Occipital lobe (tissue), 2 donors: ENCODE measurements around the gene NCOA3. TPM values are rescaled to one million over a fixed set of nuclear protein-coding genes. Genes with fewer than 3 reads are reported as not detected.

Source experiments
- DNase-seq: peaks from one replicate; lab custom pipeline; 2025; lab: John Stamatoyannopoulos, UW
- total RNA-seq: library from RNA; depleted of rRNA; stranded (reverse); fragments of >200 nt; gene quantifications from one replicate; pipeline ENCODE4 v1.2.3, GENCODE V29; 2014

Gene NCOA3
- total RNA-seq, 1 donor from 2014 or later = 53.2 TPM

GRCh38 chr20:47677635-47678453, 176.2 kb downstream of the NCOA3 start:
- no peak for DNase-seq

- DNase-seq = no peak
Observed at GRCh38 chr20:47678536-47678935, 176.8 kb downstream of the NCOA3 start.

- no peak for DNase-seq
Observed at GRCh38 chr20:47679462-47679861, 177.8 kb downstream of the NCOA3 start.

- no peak for DNase-seq
Observed at GRCh38 chr20:47680804-47681529, 179.3 kb downstream of the NCOA3 start.

- DNase-seq = no peak
Observed at GRCh38 chr20:47682028-47682783, 180.5 kb downstream of the NCOA3 start.

GRCh38 chr20:47682916-47683315, 181.2 kb downstream of the NCOA3 start:
- no peak for DNase-seq

GRCh38 chr20:47684306-47685080, 182.8 kb downstream of the NCOA3 start:
- no peak for DNase-seq

- DNase-seq = no peak
Observed at GRCh38 chr20:47686545-47686944, 184.9 kb downstream of the NCOA3 start.

- DNase-seq = no peak
Observed at GRCh38 chr20:47687095-47687987, 185.7 kb downstream of the NCOA3 start.

- no peak for DNase-seq
Observed at GRCh38 chr20:47688385-47689381, 187.0 kb downstream of the NCOA3 start.

GRCh38 chr20:47689731-47690130, 188.0 kb downstream of the NCOA3 start:
- DNase-seq = no peak

- DNase-seq = no peak
Observed at GRCh38 chr20:47691625-47692024, 189.9 kb downstream of the NCOA3 start.

- no peak for DNase-seq
Observed at GRCh38 chr20:47694021-47694818, 192.5 kb downstream of the NCOA3 start.

- DNase-seq = no peak
Observed at GRCh38 chr20:47696856-47697255, 195.2 kb downstream of the NCOA3 start.

- no peak for DNase-seq
Observed at GRCh38 chr20:47698142-47698541, 196.5 kb downstream of the NCOA3 start.

GRCh38 chr20:47699818-47700217, 198.1 kb downstream of the NCOA3 start:
- no peak for DNase-seq

GRCh38 chr20:47700327-47700726, 198.6 kb downstream of the NCOA3 start:
- DNase-seq = no peak

GRCh38 chr20:47701612-47702011, 199.9 kb downstream of the NCOA3 start:
- DNase-seq = peak; percentile 38
